Measurements from ENCODE around the gene CCSER2.

The CCSER2 gene

GRCh38 chr10:84329196-84329611 is 815 bp downstream of the CCSER2 start:
- no peak for TF ChIP-seq LEF1 (IDR thresholded peaks at IDR 0.05; ENCODE audit: borderline replicate concordance)
- TF ChIP-seq ELF4 (IDR thresholded peaks at IDR 0.05) = no peak
- TF ChIP-seq ARNT (IDR thresholded peaks at IDR 0.05) = no peak
- TF ChIP-seq TARDBP (IDR thresholded peaks at IDR 0.05) = no peak
- no peak for TF ChIP-seq SP1 (IDR thresholded peaks at IDR 0.05)
- TF ChIP-seq, protein P1, sequence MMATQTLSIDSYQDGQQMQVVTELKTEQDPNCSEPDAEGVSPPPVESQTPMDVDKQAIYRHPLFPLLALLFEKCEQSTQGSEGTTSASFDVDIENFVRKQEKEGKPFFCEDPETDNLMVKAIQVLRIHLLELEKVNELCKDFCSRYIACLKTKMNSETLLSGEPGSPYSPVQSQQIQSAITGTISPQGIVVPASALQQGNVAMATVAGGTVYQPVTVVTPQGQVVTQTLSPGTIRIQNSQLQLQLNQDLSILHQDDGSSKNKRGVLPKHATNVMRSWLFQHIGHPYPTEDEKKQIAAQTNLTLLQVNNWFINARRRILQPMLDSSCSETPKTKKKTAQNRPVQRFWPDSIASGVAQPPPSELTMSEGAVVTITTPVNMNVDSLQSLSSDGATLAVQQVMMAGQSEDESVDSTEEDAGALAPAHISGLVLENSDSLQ (IDR thresholded peaks at IDR 0.05) = peak; percentile 84
- ChIA-PET POLR2A (no interaction called here), CTCF (interaction anchor here (0.8 kb wide), 1 partner anchor 208 kb away, joined by 3 read pairs; no protein-coding TSS in a partner anchor)
- peak; percentile 42 for DNase-seq (ENCODE audit: extremely low spot score)

DNA sequence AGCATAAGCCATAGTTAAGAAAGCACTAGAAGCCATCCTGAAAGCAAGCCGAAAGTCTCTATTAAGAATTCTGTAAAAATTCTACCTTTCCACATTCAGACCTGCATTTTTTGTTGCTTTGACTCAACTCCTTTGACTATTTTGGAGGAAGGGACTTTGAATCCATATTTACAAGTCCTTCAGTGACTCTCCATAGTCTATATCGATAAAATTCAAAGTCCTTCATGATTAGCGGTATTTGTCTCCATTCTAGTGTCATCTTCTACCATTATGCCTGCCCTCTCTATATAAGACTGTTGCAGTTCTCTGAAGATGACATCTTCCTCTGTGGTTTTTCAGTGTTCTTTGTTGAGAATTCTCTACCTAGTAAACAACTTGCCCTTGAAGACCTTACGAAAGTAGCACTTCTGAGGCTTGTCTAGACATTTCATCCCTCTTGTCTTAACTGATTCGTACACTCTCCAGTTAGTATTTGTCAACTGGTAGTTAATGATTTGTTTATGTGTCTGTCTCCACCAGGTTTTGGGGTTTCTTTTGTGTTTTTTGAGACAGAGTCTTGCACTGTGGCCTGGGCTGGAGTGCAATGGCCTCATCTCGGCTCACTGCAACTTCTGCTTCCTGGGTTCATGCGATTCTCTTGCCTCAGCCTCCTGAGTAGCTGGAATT is 1.7 kb downstream of the CCSER2 start:
- no peak for DNase-seq (ENCODE audit: extremely low spot score)
- ChIA-PET POLR2A (no interaction called here), CTCF (no interaction called here)
- TF ChIP-seq LEF1 (IDR thresholded peaks at IDR 0.05; ENCODE audit: borderline replicate concordance) = no peak
- TF ChIP-seq HDGF (IDR thresholded peaks at IDR 0.05; ENCODE audit: borderline replicate concordance) = no peak
- TF ChIP-seq BHLHE40 (IDR thresholded peaks at IDR 0.05; ENCODE audit: borderline replicate concordance) = no peak
- TF ChIP-seq ARNT (IDR thresholded peaks at IDR 0.05) = no peak
- TF ChIP-seq L3MBTL2 (conservative IDR thresholded peaks at IDR 0.05) = no peak
- TF ChIP-seq FOXA1 (IDR thresholded peaks at IDR 0.05) = no peak
- TF ChIP-seq ELF4 (IDR thresholded peaks at IDR 0.05) = no peak
- no peak for TF ChIP-seq FOXM1 (IDR thresholded peaks at IDR 0.05; ENCODE audit: borderline replicate concordance)
- TF ChIP-seq, protein P1 (IDR thresholded peaks at IDR 0.05) = no peak
- no peak for TF ChIP-seq TARDBP (IDR thresholded peaks at IDR 0.05)
- TF ChIP-seq ZNF384 (IDR thresholded peaks at IDR 0.05) = no peak
- no peak for TF ChIP-seq SP1 (IDR thresholded peaks at IDR 0.05)
- no peak for TF ChIP-seq NFRKB (IDR thresholded peaks at IDR 0.05)
- TF ChIP-seq FOXK2 (IDR thresholded peaks at IDR 0.05) = no peak
- TF ChIP-seq SUZ12 (IDR thresholded peaks at IDR 0.05) = no peak
- TF ChIP-seq CTBP1 (IDR thresholded peaks at IDR 0.05; ENCODE audit: borderline replicate concordance) = no peak

GRCh38 chr10:84331091-84331490 is 2.7 kb downstream of the CCSER2 start:
- TF ChIP-seq SP1 (IDR thresholded peaks at IDR 0.05) = no peak
- TF ChIP-seq L3MBTL2 (conservative IDR thresholded peaks at IDR 0.05) = no peak
- no peak for DNase-seq (ENCODE audit: extremely low spot score)
- ChIA-PET CTCF (interaction anchor here (1.9 kb wide), 1 partner anchor 22 kb away, joined by 4 read pairs; no protein-coding TSS in a partner anchor), POLR2A (no interaction called here)

GRCh38 chr10:84333864-84334451 is 5.6 kb downstream of the CCSER2 start:
- no peak for TF ChIP-seq FOXM1 (IDR thresholded peaks at IDR 0.05; ENCODE audit: borderline replicate concordance)
- no peak for TF ChIP-seq LEF1 (IDR thresholded peaks at IDR 0.05; ENCODE audit: borderline replicate concordance)
- no peak for TF ChIP-seq SUZ12 (IDR thresholded peaks at IDR 0.05)
- TF ChIP-seq NFRKB (IDR thresholded peaks at IDR 0.05) = no peak
- no peak for TF ChIP-seq FOXK2 (IDR thresholded peaks at IDR 0.05)
- no peak for TF ChIP-seq SP1 (IDR thresholded peaks at IDR 0.05)
- TF ChIP-seq BHLHE40 (IDR thresholded peaks at IDR 0.05; ENCODE audit: borderline replicate concordance) = no peak
- TF ChIP-seq CTBP1 (IDR thresholded peaks at IDR 0.05; ENCODE audit: borderline replicate concordance) = no peak
- no peak for TF ChIP-seq FOXA1 (IDR thresholded peaks at IDR 0.05)
- no peak for TF ChIP-seq L3MBTL2 (conservative IDR thresholded peaks at IDR 0.05)
- no peak for TF ChIP-seq HDGF (IDR thresholded peaks at IDR 0.05; ENCODE audit: borderline replicate concordance)
- TF ChIP-seq, protein P1 (IDR thresholded peaks at IDR 0.05) = no peak
- TF ChIP-seq ELF4 (IDR thresholded peaks at IDR 0.05) = no peak
- CTCF ChIA-PET = no interaction called here
- POLR2A ChIA-PET = no interaction called here
- DNase-seq (ENCODE audit: extremely low spot score) = no peak

- no peak for TF ChIP-seq BHLHE40 (IDR thresholded peaks at IDR 0.05; ENCODE audit: borderline replicate concordance)
- TF ChIP-seq ZNF384 (IDR thresholded peaks at IDR 0.05) = no peak
- TF ChIP-seq CTBP1 (IDR thresholded peaks at IDR 0.05; ENCODE audit: borderline replicate concordance) = no peak
- TF ChIP-seq SP1 (IDR thresholded peaks at IDR 0.05) = no peak
- TF ChIP-seq LEF1 (IDR thresholded peaks at IDR 0.05; ENCODE audit: borderline replicate concordance) = no peak
- TF ChIP-seq HDGF (IDR thresholded peaks at IDR 0.05; ENCODE audit: borderline replicate concordance) = no peak
- TF ChIP-seq L3MBTL2 (conservative IDR thresholded peaks at IDR 0.05) = no peak
- no peak for TF ChIP-seq ARNT (IDR thresholded peaks at IDR 0.05)
- TF ChIP-seq FOXK2 (IDR thresholded peaks at IDR 0.05) = no peak
- TF ChIP-seq TARDBP (IDR thresholded peaks at IDR 0.05) = no peak
- no peak for TF ChIP-seq ELF4 (IDR thresholded peaks at IDR 0.05)
- TF ChIP-seq FOXM1 (IDR thresholded peaks at IDR 0.05; ENCODE audit: borderline replicate concordance) = no peak
- TF ChIP-seq FOXA1 (IDR thresholded peaks at IDR 0.05) = no peak
- no peak for TF ChIP-seq NFRKB (IDR thresholded peaks at IDR 0.05)
- no peak for DNase-seq (ENCODE audit: extremely low spot score)
- ChIA-PET POLR2A (no interaction called here), CTCF (no interaction called here)
These were observed 6.4 kb downstream of the CCSER2 start for GRCh38 chr10:84334811-84335210.

GRCh38 chr10:84335516-84335915 is 7.1 kb downstream of the CCSER2 start:
- POLR2A ChIA-PET = no interaction called here
- TF ChIP-seq BHLHE40 (IDR thresholded peaks at IDR 0.05; ENCODE audit: borderline replicate concordance) (no peak), ELF4 (IDR thresholded peaks at IDR 0.05) (no peak), L3MBTL2 (conservative IDR thresholded peaks at IDR 0.05) (no peak), LEF1 (IDR thresholded peaks at IDR 0.05; ENCODE audit: borderline replicate concordance) (no peak), ARNT (IDR thresholded peaks at IDR 0.05) (no peak), CTBP1 (IDR thresholded peaks at IDR 0.05; ENCODE audit: borderline replicate concordance) (no peak), SUZ12 (IDR thresholded peaks at IDR 0.05) (no peak), FOXK2 (IDR thresholded peaks at IDR 0.05) (no peak), FOXA1 (IDR thresholded peaks at IDR 0.05) (no peak), NFRKB (IDR thresholded peaks at IDR 0.05) (no peak), HDGF (IDR thresholded peaks at IDR 0.05; ENCODE audit: borderline replicate concordance) (no peak), TARDBP (IDR thresholded peaks at IDR 0.05) (no peak), SP1 (IDR thresholded peaks at IDR 0.05) (no peak)
- TF ChIP-seq, protein P1 (IDR thresholded peaks at IDR 0.05) = no peak

More at GRCh38 chr10:84335516-84335915, 7.1 kb downstream of the CCSER2 start:
- DNase-seq (ENCODE audit: extremely low spot score) = no peak
- CTCF ChIA-PET = interaction anchor here (0.7 to 1.3 kb wide), 2 partner anchors 17 to 68 kb away, joined by 3 read pairs; no protein-coding TSS in a partner anchor
